Fibroblast of lung (primary cell): ENCODE data around the gene CGA. TPM values are rescaled to one million over a fixed set of nuclear protein-coding genes. Genes with fewer than 3 reads are reported as not detected.

ENCODE experiments used
- DNase-seq, 2 donors: peaks; one replicate each; pipeline versions ENCODE4 v3.0.0 to v3.0.0-alpha.2; 2010; ENCODE audit warnings: low read depth in 2 of 2
- H2AFZ ChIP-seq: 2 replicates; pipeline ENCODE4 v1.5.1; 2012; ENCODE audit warnings: low read length, control low read depth, inconsistent platforms
- H3K27ac ChIP-seq: 2 replicates; pipeline ENCODE4 v1.5.1; 2011; ENCODE audit warnings: low read length, control low read depth; ENCODE audit not compliant: insufficient read depth
- H3K27me3 ChIP-seq: 2 replicates; pipeline ENCODE4 v1.5.1; 2011; ENCODE audit warnings: mild to moderate bottlenecking, low read length; ENCODE audit not compliant: control insufficient read depth, insufficient read depth
- H3K36me3 ChIP-seq: 2 replicates; pipeline ENCODE4 v1.5.1; 2011; ENCODE audit warnings: low read length; ENCODE audit not compliant: control insufficient read depth, insufficient read depth
- H3K4me1 ChIP-seq: 2 replicates; pipeline ENCODE4 v1.5.1; 2011; ENCODE audit warnings: low read length; ENCODE audit not compliant: control insufficient read depth, insufficient read depth; ENCODE audit errors: extremely low read depth
- H3K4me2 ChIP-seq: 2 replicates; pipeline ENCODE4 v1.5.1; 2011; ENCODE audit warnings: low read length, control low read depth; ENCODE audit not compliant: insufficient read depth; ENCODE audit errors: extremely low read depth
- H3K4me3 ChIP-seq, 4 experiments: fragments of 200-600 bp in 1 of 4; sonication (generic) in 1 of 4; replicated peaks in 1 of 4; 2 replicates each; pipeline ENCODE4 v1.5.1; 2011 to 2016; ENCODE audit warnings: low read length in 4 of 4, low read depth in 3 of 4, mild to moderate bottlenecking in 3 of 4, control low read depth in 2 of 4, inconsistent platforms in 1 of 4, mixed read lengths in 1 of 4; ENCODE audit not compliant: insufficient read depth in 1 of 4; ENCODE audit errors: control extremely low read depth in 1 of 4
- H3K79me2 ChIP-seq: 2 replicates; pipeline ENCODE4 v1.5.1; 2012; ENCODE audit warnings: mild to moderate bottlenecking, low read length, inconsistent platforms; ENCODE audit not compliant: control insufficient read depth, insufficient read depth
- H3K9ac ChIP-seq: 2 replicates; pipeline ENCODE4 v1.5.1; 2011; ENCODE audit warnings: mild to moderate bottlenecking, low read length, control low read depth; ENCODE audit not compliant: insufficient read depth
- H3K9me3 ChIP-seq: 2 replicates; pipeline ENCODE4 v1.5.1; 2012; ENCODE audit warnings: low read depth, low read length; ENCODE audit not compliant: control insufficient read depth, insufficient read depth
- H4K20me1 ChIP-seq: 2 replicates; pipeline ENCODE4 v1.5.1; 2011; ENCODE audit warnings: low read length; ENCODE audit not compliant: control insufficient read depth, insufficient read depth; ENCODE audit errors: extremely low read depth
- CTCF ChIP-seq, 2 donors: IDR thresholded peaks in 1 of 2; conservative IDR thresholded peaks in 1 of 2; 1 replicate in 1 of 2; 2 replicates in 1 of 2; pipeline ENCODE4 v1.5.1; 2011 to 2012; ENCODE audit warnings: low read length in 2 of 2, control low read depth in 1 of 2, inconsistent platforms in 1 of 2, low read depth in 1 of 2, mild to moderate bottlenecking in 1 of 2
- EZH2 ChIP-seq: IDR thresholded peaks from 2 replicates; pipeline ENCODE4 v1.5.1; 2012; ENCODE audit warnings: low read length, control low read depth, mild to moderate bottlenecking; ENCODE audit errors: missing control alignments
- polyA plus RNA-seq, 2 donors: library from polyadenylated mRNA; depleted of rRNA in 1 of 2; stranded (reverse) in 1 of 2; unstranded in 1 of 2; fragments of >200 nt; gene quantifications; 2 replicates each; pipeline ENCODE4 v1.2.1, GENCODE V29; 2011 to 2012; ENCODE audit warnings: missing spikeins in 1 of 2
- total RNA-seq: library from RNA; depleted of rRNA; stranded (reverse); fragments of >200 nt; gene quantifications from 2 replicates; pipeline ENCODE4 v1.2.1, GENCODE V29; 2014

CGA gene
- total and polyA plus RNA-seq, 2 donors (not counting 1 experiment from before 2014, with no cell fraction given) = 0.18 TPM; not detected in 1

- H2AFZ ChIP-seq = no peak overlapping the region
- H3K4me1 ChIP-seq = no peaks in the 10 kb centered on the region
- no peak for DNase-seq
- TF ChIP-seq CTCF (conservative IDR thresholded peaks at IDR 0.05 in 1 of 2, IDR thresholded peaks at IDR 0.05 in 1 of 2; ENCODE audit: low read depth in 1 of 2, low read length in 2 of 2) (no peak), EZH2 (no peak)
- H3K79me2 ChIP-seq = no peaks in the 10 kb centered on the region
- H3K4me2 ChIP-seq = no peak overlapping the region
- H3K27ac ChIP-seq = no peak overlapping the region
- H3K4me3 ChIP-seq = no peak overlapping the region
- no peaks in the 10 kb centered on the region for H3K27me3 ChIP-seq
- no peak overlapping the region for H3K9ac ChIP-seq
- H4K20me1 ChIP-seq = no peaks in the 10 kb centered on the region
- H3K36me3 ChIP-seq = no peaks in the 10 kb centered on the region
- no peaks in the 10 kb centered on the region for H3K9me3 ChIP-seq
Measured at GRCh38 chr6:87075168-87075567, 19.7 kb downstream of the CGA start.

GRCh38 chr6:87074101-87074621 is 20.7 kb downstream of the CGA start:
- no peak overlapping the region for H3K9ac ChIP-seq

GRCh38 chr6:87071683-87072082 is 23.2 kb downstream of the CGA start:
- Histone ChIP-seq H4K20me1 (no peaks in the 10 kb centered on the region), H3K4me1 (no peaks in the 10 kb centered on the region), H3K79me2 (no peaks in the 10 kb centered on the region), H3K4me3 (no peak overlapping the region), H3K27ac (no peak overlapping the region), H3K9ac (no peak overlapping the region), H3K4me2 (no peak overlapping the region), H2AFZ (no peak overlapping the region), H3K36me3 (no peaks in the 10 kb centered on the region), H3K27me3 (no peaks in the 10 kb centered on the region), H3K9me3 (no peaks in the 10 kb centered on the region)
- DNase-seq = no peak
- TF ChIP-seq EZH2 (no peak), CTCF (conservative IDR thresholded peaks at IDR 0.05 in 1 of 2, IDR thresholded peaks at IDR 0.05 in 1 of 2; ENCODE audit: low read depth in 1 of 2, low read length in 2 of 2) (no peak)

More at GRCh38 chr6:87074101-87074621, 20.7 kb downstream of the CGA start:
- TF ChIP-seq CTCF (conservative IDR thresholded peaks at IDR 0.05 in 1 of 2, IDR thresholded peaks at IDR 0.05 in 1 of 2; ENCODE audit: low read depth in 1 of 2, low read length in 2 of 2) = no peak
- TF ChIP-seq EZH2 = no peak
- no peak overlapping the region for H3K4me2 ChIP-seq
- H3K4me3 ChIP-seq = no peak overlapping the region
- H3K79me2 ChIP-seq = no peaks in the 10 kb centered on the region
- no peaks in the 10 kb centered on the region for H3K27me3 ChIP-seq
- no peaks in the 10 kb centered on the region for H4K20me1 ChIP-seq
- no peak for DNase-seq
- no peak overlapping the region for H2AFZ ChIP-seq
- no peak overlapping the region for H3K27ac ChIP-seq
- H3K4me1 ChIP-seq = no peaks in the 10 kb centered on the region
- H3K36me3 ChIP-seq = no peaks in the 10 kb centered on the region
- H3K9me3 ChIP-seq = no peaks in the 10 kb centered on the region
